Smooth muscle cell (in vitro differentiated cells): ENCODE results near the gene PBX4. TPM values are rescaled to one million over a fixed set of nuclear protein-coding genes. Genes with fewer than 3 reads are reported as not detected.

ENCODE experiments used
- DNase-seq: peaks from one replicate; lab custom pipeline; 2025; ENCODE audit not compliant: unreplicated experiment; lab: John Stamatoyannopoulos, UW
- H2AFZ ChIP-seq: fragments of 200-600 bp; sonication (generic); 2 replicates; pipeline ENCODE4 v1.6.0; 2016; ENCODE audit warnings: antibody characterized with exemption, low read depth, mild to moderate bottlenecking
- H3F3A ChIP-seq: fragments of 200-600 bp; sonication (generic); 2 replicates; pipeline ENCODE4 v1.6.0; 2017; ENCODE audit warnings: antibody characterized with exemption, low read depth
- H3K27ac ChIP-seq: fragments of 200-600 bp; sonication (generic); 2 replicates; pipeline ENCODE4 v1.5.1; 2016; ENCODE audit warnings: low read depth, mild to moderate bottlenecking
- H3K27me3 ChIP-seq: fragments of 200-600 bp; sonication (generic); 2 replicates; pipeline ENCODE4 v1.6.1; 2016; ENCODE audit warnings: low read depth, mild to moderate bottlenecking
- H3K36me3 ChIP-seq: fragments of 200-600 bp; sonication (generic); 2 replicates; pipeline ENCODE4 v1.5.1; 2016; ENCODE audit warnings: low read depth
- H3K4me1 ChIP-seq: fragments of 200-600 bp; sonication (generic); 2 replicates; pipeline ENCODE4 v1.5.1; 2016; ENCODE audit warnings: low read depth
- H3K4me2 ChIP-seq: fragments of 200-600 bp; sonication (generic); 2 replicates; pipeline ENCODE4 v1.6.0; 2016; ENCODE audit warnings: mild to moderate bottlenecking
- H3K4me3 ChIP-seq: fragments of 200-600 bp; sonication (generic); 2 replicates; pipeline ENCODE4 v1.5.1; 2016; ENCODE audit warnings: mild to moderate bottlenecking
- H3K79me2 ChIP-seq: fragments of 200-600 bp; sonication (generic); 2 replicates; pipeline ENCODE4 v1.6.0; 2016; ENCODE audit warnings: low read depth, mild to moderate bottlenecking
- H3K9ac ChIP-seq: fragments of 200-600 bp; sonication (generic); 2 replicates; pipeline ENCODE4 v1.6.0; 2016; ENCODE audit warnings: low read depth
- H3K9me3 ChIP-seq: fragments of 200-600 bp; sonication (generic); replicated peaks from 2 replicates; pipeline ENCODE4 v1.5.1; 2016; ENCODE audit warnings: low read depth
- H4K20me1 ChIP-seq: fragments of 200-600 bp; sonication (generic); 2 replicates; pipeline ENCODE4 v1.6.0; 2016; ENCODE audit warnings: low read depth
- CTCF ChIP-seq: fragments of 200-600 bp; sonication (generic); IDR thresholded peaks from 2 replicates; pipeline ENCODE4 v1.5.1; 2017; ENCODE audit warnings: borderline replicate concordance, mild to moderate bottlenecking, antibody characterized with exemption; ENCODE audit not compliant: insufficient read depth, poor library complexity, severe bottlenecking
- WGBS: methylation state at CpG from one replicate; pipeline ENCODE4 v1.1.7; 2016; ENCODE audit warnings: low lambda C conversion rate; 5-methylcytosine and 5-hydroxymethylcytosine counted together
- polyA plus RNA-seq: library from polyadenylated mRNA; unstranded; fragments of >200 nt; fragmentation: Nextera tagmentation; extraction: Ambion mirVana; gene quantifications from 2 replicates; pipeline ENCODE4 v1.2.1, GENCODE V29; 2016
- total RNA-seq: library from RNA; depleted of rRNA; stranded (reverse); fragments of >200 nt; gene quantifications from 2 replicates; pipeline ENCODE4 v1.2.3, GENCODE V29; 2014

PBX4 gene
- total and polyA plus RNA-seq, 2 experiments from 2014 or later = 1.7 to 2.5 TPM

GRCh38 chr19:19626516-19627472, 8.3 kb upstream of the PBX4 start:
- TF ChIP-seq CTCF = no peak
- Histone ChIP-seq H3F3A (no peaks in the 10 kb centered on the region), H3K27me3 (no peaks in the 10 kb centered on the region), H3K4me1 (no peaks in the 10 kb centered on the region), H4K20me1 (no peaks in the 10 kb centered on the region), H3K4me3 (peak overlapping the region; percentile 55), H3K9me3 (no peaks in the 10 kb centered on the region), H2AFZ (no peak overlapping the region), H3K27ac (no peak overlapping the region), H3K4me2 (peak overlapping the region; percentile 84), H3K79me2 (no peaks in the 10 kb centered on the region), H3K36me3 (no peaks in the 10 kb centered on the region), H3K9ac (no peak overlapping the region)
- no peak for DNase-seq
- WGBS = 94% methylated on average over 43 of the region's 48 CpGs

- Histone ChIP-seq H3K27ac (no peak overlapping the region), H3K27me3 (no peaks in the 10 kb centered on the region), H3K9me3 (no peaks in the 10 kb centered on the region), H4K20me1 (no peaks in the 10 kb centered on the region), H3K36me3 (no peaks in the 10 kb centered on the region), H3K4me2 (no peak overlapping the region), H3K79me2 (no peaks in the 10 kb centered on the region), H3K9ac (no peak overlapping the region), H3K4me1 (no peaks in the 10 kb centered on the region), H2AFZ (no peak overlapping the region), H3K4me3 (no peak overlapping the region), H3F3A (no peaks in the 10 kb centered on the region)
- WGBS = 96% methylated on average over 19 of the region's 19 CpGs
- TF ChIP-seq CTCF = no peak
- DNase-seq = no peak
Observed at GRCh38 chr19:19624032-19624570, 5.6 kb upstream of the PBX4 start.

GRCh38 chr19:19623383-19623782, 4.9 kb upstream of the PBX4 start:
- H2AFZ ChIP-seq = no peak overlapping the region
- no peaks in the 10 kb centered on the region for H3K4me1 ChIP-seq
- H3K27ac ChIP-seq = no peak overlapping the region
- H3K9me3 ChIP-seq = no peaks in the 10 kb centered on the region
- H3K27me3 ChIP-seq = no peaks in the 10 kb centered on the region
- H3K4me3 ChIP-seq = no peak overlapping the region
- H3F3A ChIP-seq = no peaks in the 10 kb centered on the region
- 92% methylated on average over 5 of the region's 5 CpGs for WGBS
- no peaks in the 10 kb centered on the region for H3K36me3 ChIP-seq
- no peak for DNase-seq
- H4K20me1 ChIP-seq = no peaks in the 10 kb centered on the region
- H3K79me2 ChIP-seq = no peaks in the 10 kb centered on the region
- H3K9ac ChIP-seq = no peak overlapping the region
- no peak for TF ChIP-seq CTCF
- no peak overlapping the region for H3K4me2 ChIP-seq
